ENCODE results near the gene TNFAIP8L1.

Gene TNFAIP8L1

DNA sequence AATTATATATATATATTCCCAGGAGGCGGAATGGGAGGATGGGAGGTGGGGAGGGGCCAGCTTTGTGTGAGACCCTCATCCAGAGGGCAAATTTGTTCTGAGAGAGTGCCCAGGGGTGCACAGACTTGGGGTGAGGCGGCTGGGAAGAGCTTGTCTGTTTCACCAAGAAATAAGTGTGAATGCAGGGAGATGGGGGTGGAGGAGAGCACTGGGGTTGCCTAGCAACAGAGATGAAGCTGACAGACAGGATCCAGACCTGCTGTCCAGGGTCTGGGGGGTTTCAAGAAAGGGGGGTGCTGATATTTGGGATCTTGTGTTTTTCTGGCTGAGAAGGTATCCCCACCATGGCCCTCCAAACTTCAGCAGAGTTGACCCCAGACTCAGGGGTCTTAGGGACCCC is 18.6 kb upstream of the TNFAIP8L1 start:
- Histone ChIP-seq H3K9ac (ENCODE audit: low read depth, low read length) (no peak overlapping the region), H3K4me2 (ENCODE audit: insufficient read depth, low read length) (no peak overlapping the region), H2AFZ (ENCODE audit: low read depth, low read length) (no peak overlapping the region), H4K20me1 (ENCODE audit: insufficient read depth, low read length) (no peaks in the 10 kb centered on the region), H3K27ac (ENCODE audit: low read length) (no peak overlapping the region), H3K79me2 (ENCODE audit: insufficient read depth, low read length) (no peaks in the 10 kb centered on the region), H3K27me3 (ENCODE audit: insufficient read depth, low read length, poor library complexity) (peaks cover 5% of the 10 kb centered on the region), H3K36me3 (ENCODE audit: insufficient read depth, low read length) (no peaks in the 10 kb centered on the region), H3K4me1 (ENCODE audit: insufficient read depth, low read length) (no peaks in the 10 kb centered on the region), H3K4me3 (ENCODE audit: low read depth in 1 of 2, low read length in 2 of 2) (no peak overlapping the region), H3K9me3 (ENCODE audit: insufficient read depth, low read length, severe bottlenecking) (no peaks in the 10 kb centered on the region)
- ATAC-seq (ENCODE audit: insufficient read depth, low read depth): no peak
- DNase-seq: no peak
- no peak for TF ChIP-seq EZH2 (IDR thresholded peaks at IDR 0.05; ENCODE audit: borderline replicate concordance, low read depth, low read length, severe bottlenecking)
- TF ChIP-seq, protein P1, sequence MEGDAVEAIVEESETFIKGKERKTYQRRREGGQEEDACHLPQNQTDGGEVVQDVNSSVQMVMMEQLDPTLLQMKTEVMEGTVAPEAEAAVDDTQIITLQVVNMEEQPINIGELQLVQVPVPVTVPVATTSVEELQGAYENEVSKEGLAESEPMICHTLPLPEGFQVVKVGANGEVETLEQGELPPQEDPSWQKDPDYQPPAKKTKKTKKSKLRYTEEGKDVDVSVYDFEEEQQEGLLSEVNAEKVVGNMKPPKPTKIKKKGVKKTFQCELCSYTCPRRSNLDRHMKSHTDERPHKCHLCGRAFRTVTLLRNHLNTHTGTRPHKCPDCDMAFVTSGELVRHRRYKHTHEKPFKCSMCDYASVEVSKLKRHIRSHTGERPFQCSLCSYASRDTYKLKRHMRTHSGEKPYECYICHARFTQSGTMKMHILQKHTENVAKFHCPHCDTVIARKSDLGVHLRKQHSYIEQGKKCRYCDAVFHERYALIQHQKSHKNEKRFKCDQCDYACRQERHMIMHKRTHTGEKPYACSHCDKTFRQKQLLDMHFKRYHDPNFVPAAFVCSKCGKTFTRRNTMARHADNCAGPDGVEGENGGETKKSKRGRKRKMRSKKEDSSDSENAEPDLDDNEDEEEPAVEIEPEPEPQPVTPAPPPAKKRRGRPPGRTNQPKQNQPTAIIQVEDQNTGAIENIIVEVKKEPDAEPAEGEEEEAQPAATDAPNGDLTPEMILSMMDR (IDR thresholded peaks at IDR 0.05; ENCODE audit: borderline replicate concordance, extremely low read depth, low read length, poor library complexity, severe bottlenecking): no peak

DNA sequence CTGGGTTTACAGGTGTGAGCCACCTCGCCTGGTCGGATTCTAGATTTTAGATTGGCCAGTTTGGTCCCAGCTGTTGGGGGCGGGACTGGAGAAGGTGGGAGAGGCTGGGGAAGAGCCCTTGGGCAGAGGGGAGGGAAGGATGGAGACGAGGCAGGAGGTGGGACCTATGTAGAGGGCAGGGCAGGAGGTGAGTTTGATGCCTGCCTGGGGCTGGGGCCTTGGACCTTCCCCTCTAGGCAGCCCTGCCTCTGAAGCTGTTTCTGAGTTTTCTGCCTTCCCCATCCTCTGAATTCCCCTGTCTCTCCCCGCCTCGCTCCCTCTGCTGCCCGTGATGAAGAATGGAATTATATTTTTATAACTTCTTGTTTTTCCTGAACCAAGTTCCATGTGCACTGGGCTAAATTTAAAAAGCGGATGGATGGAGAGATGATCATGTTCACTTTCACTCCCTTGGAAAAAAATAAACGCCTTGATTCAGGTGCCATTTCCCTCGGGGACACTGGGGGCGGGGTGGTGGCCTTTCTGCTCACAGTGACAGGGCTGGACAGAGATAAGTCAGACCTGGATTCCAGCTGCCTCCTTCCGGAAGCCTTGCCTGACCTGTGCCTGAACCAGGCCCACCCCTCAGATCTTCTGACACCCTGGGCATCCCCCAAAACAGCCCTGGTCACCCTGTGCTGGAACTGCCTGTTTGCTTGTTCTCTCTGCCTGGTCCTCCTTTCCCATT is 16.5 kb upstream of the TNFAIP8L1 start:
- Histone ChIP-seq H3K79me2 (ENCODE audit: insufficient read depth, low read length) (no peaks in the 10 kb centered on the region), H2AFZ (ENCODE audit: low read depth, low read length) (no peak overlapping the region), H3K27ac (ENCODE audit: low read length) (no peak overlapping the region), H4K20me1 (ENCODE audit: insufficient read depth, low read length) (no peaks in the 10 kb centered on the region), H3K4me2 (ENCODE audit: insufficient read depth, low read length) (no peak overlapping the region), H3K4me3 (ENCODE audit: low read depth in 1 of 2, low read length in 2 of 2) (no peak overlapping the region), H3K36me3 (ENCODE audit: insufficient read depth, low read length) (no peaks in the 10 kb centered on the region), H3K9me3 (ENCODE audit: insufficient read depth, low read length, severe bottlenecking) (no peaks in the 10 kb centered on the region), H3K4me1 (ENCODE audit: insufficient read depth, low read length) (no peaks in the 10 kb centered on the region), H3K9ac (ENCODE audit: low read depth, low read length) (no peak overlapping the region), H3K27me3 (ENCODE audit: insufficient read depth, low read length, poor library complexity) (peaks cover 2% of the 10 kb centered on the region)
- DNase-seq: no peak
- TF ChIP-seq, protein P1 (IDR thresholded peaks at IDR 0.05; ENCODE audit: borderline replicate concordance, extremely low read depth, low read length, poor library complexity, severe bottlenecking): no peak
- no peak for TF ChIP-seq EZH2 (IDR thresholded peaks at IDR 0.05; ENCODE audit: borderline replicate concordance, low read depth, low read length, severe bottlenecking)
- ATAC-seq (ENCODE audit: insufficient read depth, low read depth): no peak; the same call in 2 of the 3 replicates

DNA sequence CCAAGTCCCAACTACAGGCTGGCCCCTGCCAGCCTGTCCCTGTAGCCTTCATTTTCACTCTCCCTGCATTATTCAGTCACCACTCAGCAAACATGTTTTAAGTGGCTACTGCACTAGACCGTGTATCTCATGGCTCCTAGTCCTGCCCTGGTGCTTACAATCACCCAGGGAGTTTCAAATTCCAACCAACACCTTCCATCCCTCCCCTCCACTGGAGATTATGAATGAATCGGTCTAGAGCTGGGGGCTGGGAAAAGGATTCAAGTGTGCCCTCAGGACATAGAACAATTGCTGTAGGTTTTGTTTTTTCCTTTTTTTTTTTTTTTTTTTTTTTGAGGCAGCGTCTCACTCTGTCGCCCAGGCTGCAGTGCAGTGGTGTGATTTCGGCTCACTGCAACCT is 15.0 kb upstream of the TNFAIP8L1 start:
- TF ChIP-seq EZH2 (IDR thresholded peaks at IDR 0.05; ENCODE audit: borderline replicate concordance, low read depth, low read length, severe bottlenecking): no peak
- TF ChIP-seq, protein P1 (IDR thresholded peaks at IDR 0.05; ENCODE audit: borderline replicate concordance, extremely low read depth, low read length, poor library complexity, severe bottlenecking): no peak
- Histone ChIP-seq H3K36me3 (ENCODE audit: insufficient read depth, low read length) (no peaks in the 10 kb centered on the region), H3K4me1 (ENCODE audit: insufficient read depth, low read length) (no peaks in the 10 kb centered on the region), H3K4me3 (ENCODE audit: low read depth in 1 of 2, low read length in 2 of 2) (no peak overlapping the region), H3K27ac (ENCODE audit: low read length) (no peak overlapping the region), H3K9ac (ENCODE audit: low read depth, low read length) (no peak overlapping the region), H2AFZ (ENCODE audit: low read depth, low read length) (no peak overlapping the region), H4K20me1 (ENCODE audit: insufficient read depth, low read length) (no peaks in the 10 kb centered on the region), H3K4me2 (ENCODE audit: insufficient read depth, low read length) (no peak overlapping the region), H3K9me3 (ENCODE audit: insufficient read depth, low read length, severe bottlenecking) (no peaks in the 10 kb centered on the region), H3K27me3 (ENCODE audit: insufficient read depth, low read length, poor library complexity) (no peaks in the 10 kb centered on the region), H3K79me2 (ENCODE audit: insufficient read depth, low read length) (no peaks in the 10 kb centered on the region)
- DNase-seq (no peak), ATAC-seq (ENCODE audit: insufficient read depth, low read depth) (no peak)
